WTC11 (cell line): Measurements from ENCODE around the gene EXOSC3.
"Not testable (repeated sequence)": the region's sequence is repeated elsewhere in the genome, so short reads cannot be mapped to it uniquely, and the experiment has no call there.

Experiments
- CTCF ChIP-seq: fragments of 200-600 bp; IDR thresholded peaks from 2 replicates; pipeline ENCODE4 v1.8.0; 2022; ENCODE audit warnings: antibody characterized with exemption
- JUN ChIP-seq: sonication (generic); formaldehyde crosslinking; IDR thresholded peaks from 2 replicates; pipeline ENCODE4 v1.8.0; 2023; ENCODE audit warnings: mild to moderate bottlenecking, missing genetic modification reagents
- KAT7 ChIP-seq: sonication (generic); formaldehyde crosslinking; IDR thresholded peaks from 2 replicates; pipeline ENCODE4 v1.8.1; 2023; ENCODE audit warnings: missing genetic modification reagents, mild to moderate bottlenecking, borderline replicate concordance
- ZSCAN18 ChIP-seq: fragments of 250-450 bp; sonication (Bioruptor Pico); IDR thresholded peaks from 2 replicates; pipeline ENCODE4 v2.1.2; 2022; ENCODE audit warnings: mild to moderate bottlenecking, moderate library complexity

GRCh38 chr9:37752112-37752511 lies 32.8 kb downstream of the EXOSC3 start:
- TF ChIP-seq CTCF; JUN (CRISPR knock-in tag); ZSCAN18 (CRISPR knock-in tag); KAT7 (CRISPR knock-in tag): not testable (repeated sequence)
